ENCODE measurements around the gene PTK7.

GRCh38 chr6:43185391-43185985 is 109.4 kb downstream of the PTK7 start:
- no peak for TF ChIP-seq EZH2phosphoT487 (IDR thresholded peaks at IDR 0.05; ENCODE audit: borderline replicate concordance, low read depth, low read length)
- TF ChIP-seq CTCF (conservative IDR thresholded peaks at IDR 0.05; ENCODE audit: low read length): no peak

Data from OCI-LY7 (cell line).